HG02588 (cell line): ENCODE results near the gene CNTNAP2.

Experiments used
- ATAC-seq: cut with Tn5 transposase; IDR thresholded peaks from one replicate; pipeline ENCODE4 v1.9.1; 2021; ENCODE audit warnings: mild to moderate bottlenecking, moderate library complexity; ENCODE audit not compliant: unreplicated experiment

CNTNAP2 gene

DNA sequence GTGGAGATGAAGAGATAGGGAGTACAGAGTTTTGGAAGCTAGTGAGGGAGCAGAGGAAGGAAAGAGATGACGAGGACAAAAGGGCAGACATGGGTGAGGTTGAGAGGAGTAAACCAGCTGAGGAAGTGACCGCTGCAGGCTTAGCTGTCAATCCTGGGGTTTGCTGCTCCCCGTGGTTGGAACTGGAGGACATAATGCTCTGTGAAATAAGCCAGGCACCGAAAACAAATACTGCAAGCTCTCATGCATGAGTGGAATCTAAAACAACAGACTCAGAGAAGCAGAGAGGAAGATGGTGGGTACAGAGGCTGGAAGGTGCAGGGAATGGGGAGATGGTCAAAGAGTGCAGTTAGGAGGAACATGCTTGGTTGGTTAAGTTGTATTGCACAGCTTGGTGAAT lies 1991.8 kb downstream of the CNTNAP2 start:
- ATAC-seq = no peak

DNA sequence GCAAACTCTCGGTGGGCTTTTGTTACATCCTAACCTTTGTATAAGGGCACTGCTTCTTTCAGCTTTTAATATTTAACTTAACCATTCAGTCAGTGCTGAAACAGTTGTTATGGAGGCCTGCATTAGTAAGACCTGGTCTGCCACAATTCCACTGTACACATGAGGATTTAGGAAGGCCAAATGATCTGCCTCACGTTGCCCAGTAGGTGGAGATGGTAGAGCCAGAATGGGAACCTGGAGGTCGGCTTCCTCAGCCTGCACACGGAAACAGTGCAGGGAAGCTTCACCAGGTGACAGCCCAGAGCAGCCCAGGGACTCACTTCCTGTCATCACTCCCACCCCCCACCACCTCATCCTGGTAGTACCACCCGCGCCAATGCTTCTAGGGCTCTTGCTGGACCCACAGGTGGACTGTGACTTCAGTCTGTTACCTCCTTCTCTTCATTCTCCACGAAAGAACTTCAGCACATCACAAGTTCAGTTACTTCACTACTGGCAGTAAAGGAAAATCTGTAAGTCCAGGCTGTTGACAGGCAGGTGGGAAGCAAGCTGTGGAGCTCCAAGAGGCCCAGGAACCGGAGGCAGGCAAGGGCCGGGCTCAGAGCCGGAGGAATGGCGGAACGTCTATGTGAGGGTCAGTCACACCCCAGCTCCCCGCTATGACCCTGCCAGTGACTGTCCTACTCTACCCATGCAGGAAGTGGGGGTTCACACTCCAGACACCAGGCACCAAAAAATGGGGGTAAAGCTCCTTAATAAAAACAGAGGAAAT lies 1993.7 kb downstream of the CNTNAP2 start:
- no peak for ATAC-seq

DNA sequence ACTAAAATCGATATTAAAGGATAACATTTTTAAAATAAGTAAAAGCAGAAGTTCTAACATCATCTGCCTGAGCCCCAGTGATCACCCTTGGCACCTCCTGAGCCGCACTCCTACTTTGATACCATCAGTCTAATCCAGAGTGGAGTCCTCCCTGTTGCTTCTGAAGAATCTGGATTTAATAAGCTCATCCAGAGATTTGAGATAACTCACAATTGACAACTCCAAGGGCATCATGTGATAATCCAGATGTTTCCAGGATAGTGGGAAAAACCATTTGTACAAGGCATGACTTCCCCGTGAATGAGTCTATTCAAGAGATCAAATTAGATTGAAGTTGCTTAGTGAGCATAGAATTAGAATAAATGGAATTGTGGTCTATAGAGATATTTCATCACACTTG lies 1998.2 kb downstream of the CNTNAP2 start:
- no peak for ATAC-seq

DNA sequence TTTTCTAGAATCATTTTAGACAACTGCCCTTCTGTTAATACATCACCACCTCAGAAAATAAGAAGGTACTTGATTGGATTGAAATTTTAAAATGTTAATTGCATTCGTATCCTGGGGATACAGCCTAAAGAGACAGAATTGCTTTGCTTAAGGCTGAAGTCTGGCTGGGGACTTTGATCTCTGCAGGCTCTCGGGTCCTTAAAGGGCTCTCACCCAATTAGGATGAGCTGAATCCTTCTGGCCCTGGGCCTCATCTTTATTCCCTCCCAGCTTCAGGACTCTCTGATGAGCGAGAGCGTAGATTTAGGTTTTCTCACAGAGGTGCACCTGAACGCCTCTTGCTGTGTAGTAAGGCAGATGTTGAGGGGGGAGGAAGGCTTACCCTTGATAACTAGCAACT lies 1998.7 kb downstream of the CNTNAP2 start:
- no peak for ATAC-seq

DNA sequence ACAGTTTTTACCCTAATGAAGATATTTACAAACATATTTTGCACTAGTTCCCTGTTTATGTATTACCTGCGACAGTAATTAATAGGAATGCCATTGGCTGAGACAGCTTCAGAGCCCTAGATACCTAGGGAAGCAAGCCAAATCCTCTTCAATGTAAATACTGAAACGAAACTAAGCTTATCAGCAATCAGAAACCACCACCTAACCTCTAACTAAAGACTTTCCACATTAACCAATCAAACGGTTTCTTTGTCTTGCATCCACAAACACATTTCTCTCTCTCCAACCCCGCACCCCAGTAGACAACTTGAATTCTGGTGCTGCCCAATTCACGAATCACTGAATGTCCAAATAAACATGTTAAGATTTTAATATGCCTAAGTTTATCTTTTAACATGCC lies 1999.6 kb downstream of the CNTNAP2 start:
- no peak for ATAC-seq

DNA sequence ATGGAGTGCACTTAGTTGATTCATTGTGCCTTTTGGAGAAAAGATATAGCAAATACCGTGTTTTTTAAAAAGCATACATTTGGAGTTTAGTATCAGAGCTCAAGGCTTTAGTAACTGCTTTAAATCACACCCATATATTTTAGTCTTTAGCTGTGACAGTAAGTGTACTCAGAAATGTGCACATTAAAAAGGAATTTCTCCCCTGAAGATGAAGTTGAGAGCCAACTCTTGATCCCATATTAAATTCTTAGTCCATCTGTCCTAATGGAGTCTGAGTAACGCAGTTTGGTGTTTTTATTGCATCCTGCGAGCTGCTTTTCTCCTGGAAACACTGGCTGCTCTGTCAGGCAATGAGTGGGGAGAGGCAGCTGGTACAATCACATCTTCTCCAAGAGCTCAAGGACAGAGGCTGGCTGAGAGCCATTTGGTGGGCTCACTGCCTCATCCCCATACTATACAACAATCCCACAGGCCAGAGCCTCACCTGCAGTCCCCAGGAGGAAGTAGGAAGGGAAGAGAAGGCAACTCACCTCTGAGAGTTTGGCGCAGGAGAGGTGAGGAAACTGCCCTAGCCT lies 2000.3 kb downstream of the CNTNAP2 start:
- ATAC-seq = no peak

DNA sequence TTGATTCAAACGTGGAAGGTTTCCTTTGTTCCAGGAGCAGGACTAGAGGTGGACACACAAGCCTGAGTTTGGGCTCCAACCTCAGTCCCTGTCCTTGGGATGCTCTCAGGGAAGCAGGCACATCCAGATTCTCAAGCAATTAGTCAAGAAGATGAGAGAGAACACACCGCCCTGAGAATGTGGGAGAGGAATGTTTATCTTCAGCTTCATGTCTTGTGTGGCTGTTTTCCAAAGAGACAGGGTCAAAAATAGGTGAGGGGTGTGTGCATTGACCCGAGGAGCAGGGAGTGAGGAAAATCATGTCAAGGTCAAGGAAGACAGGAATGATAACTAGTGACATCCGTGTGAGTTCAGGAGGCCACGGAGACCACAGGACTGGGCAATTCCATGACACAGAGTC lies 2001.8 kb downstream of the CNTNAP2 start:
- ATAC-seq = no peak

DNA sequence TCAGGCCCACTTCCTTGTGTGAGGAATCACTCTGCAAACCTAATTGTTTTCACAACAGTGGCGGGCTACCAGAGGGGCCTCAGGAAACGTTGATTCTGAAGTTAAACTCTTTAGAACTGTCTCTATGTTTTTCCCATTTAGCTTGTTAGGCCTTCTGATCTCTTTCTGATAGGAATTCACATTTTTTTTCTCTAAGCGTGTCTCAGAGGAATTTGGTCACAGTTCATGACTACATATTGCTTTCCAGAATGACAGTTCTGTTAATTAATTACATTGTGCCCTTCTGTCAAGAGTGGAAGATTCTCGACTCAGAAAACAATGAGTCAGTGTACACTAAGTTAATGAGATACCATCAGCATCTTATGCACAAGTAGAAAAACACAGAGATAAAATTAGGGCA lies 2004.8 kb downstream of the CNTNAP2 start:
- ATAC-seq = no peak

DNA sequence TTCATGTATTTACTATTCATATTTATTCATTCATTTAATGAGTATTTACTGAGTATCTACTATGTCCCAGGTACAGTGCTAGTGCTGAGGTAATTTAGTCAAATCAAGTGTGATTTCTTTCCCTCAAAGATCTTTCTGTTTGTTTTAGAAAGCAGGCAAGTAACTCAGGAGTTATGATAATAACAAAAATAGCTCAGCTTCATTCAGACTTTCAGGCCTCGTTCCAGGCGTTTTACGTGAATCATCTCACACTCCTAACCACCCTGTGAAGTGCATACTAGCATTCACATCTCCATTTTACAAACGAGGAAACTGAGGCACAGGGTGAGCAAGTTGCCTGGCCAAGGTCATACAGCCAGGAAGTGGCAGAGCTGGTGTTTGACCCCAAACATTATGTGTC lies 2005.2 kb downstream of the CNTNAP2 start:
- ATAC-seq = no peak

DNA sequence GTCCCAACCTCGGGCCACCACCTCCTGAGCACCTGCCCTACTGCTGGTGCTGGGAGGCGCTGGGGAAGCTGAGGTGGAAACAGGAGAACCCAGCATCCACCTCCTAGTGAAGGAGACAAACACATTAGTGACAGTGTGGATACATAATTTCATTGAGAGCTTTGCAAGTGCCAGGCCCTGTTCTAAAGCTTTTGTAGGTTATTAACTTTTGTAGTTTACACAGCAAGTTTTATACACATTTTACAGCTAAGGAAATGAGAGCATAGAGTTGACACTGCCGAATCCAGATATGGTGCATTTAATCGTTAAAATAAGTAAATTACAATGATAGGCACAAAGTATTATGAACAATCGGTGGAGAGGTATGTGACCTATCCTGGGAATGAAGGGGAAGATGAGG lies 2007.9 kb downstream of the CNTNAP2 start:
- no peak for ATAC-seq

DNA sequence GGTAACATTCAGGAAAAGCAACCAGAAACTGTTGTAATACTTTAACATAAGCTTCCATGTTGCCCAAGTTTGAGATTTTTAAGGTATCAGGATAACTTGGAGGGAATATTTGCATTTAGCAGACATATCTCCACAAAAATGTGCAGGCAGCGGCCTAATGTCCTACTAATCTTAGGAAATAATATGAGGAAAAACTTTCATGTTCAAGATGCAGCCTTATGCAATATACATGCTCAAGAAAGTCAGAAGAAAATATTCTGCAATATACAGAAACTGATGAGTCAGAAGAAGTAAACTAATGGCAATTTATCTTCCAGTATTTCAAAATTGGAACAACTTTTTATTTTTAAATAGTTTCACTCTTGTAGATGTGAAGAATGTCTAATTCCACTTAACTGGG lies 2010.8 kb downstream of the CNTNAP2 start:
- ATAC-seq = no peak

DNA sequence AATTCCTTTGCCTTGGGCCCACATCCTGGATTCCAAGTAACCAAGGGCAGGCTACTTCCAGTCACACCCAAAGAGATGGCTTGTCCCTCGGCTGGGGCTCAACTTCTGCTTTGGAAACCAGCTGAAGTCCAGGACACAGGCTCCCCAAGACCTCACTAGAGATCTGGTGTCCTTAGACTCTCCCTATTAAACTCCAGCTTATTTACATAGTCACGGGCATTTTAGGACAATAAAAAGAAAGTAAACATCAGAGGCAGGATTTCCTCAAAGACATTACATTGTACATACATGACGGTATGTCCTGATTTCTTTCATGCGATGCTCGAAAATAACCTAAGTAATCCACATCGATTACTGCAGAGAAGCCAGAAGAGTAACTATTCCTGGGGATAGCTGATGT lies 2012.4 kb downstream of the CNTNAP2 start:
- no peak for ATAC-seq

DNA sequence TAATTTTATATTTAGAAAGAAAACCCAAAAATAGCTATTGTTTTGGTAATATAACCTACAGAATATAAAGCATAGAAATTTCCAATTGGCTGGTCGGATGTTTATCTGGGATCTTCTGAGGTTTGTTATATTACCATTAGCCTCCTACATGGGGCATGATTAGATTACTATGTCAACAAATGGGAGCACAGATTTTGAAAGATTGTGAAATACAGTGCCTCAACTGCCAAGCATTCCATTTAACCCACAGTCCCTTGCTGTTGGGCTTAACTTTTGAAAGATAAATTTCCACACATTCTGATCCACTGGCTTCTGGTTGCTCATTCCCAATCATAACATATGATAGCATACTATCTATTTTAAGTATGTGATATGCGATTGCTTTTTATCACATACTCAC lies 2018.5 kb downstream of the CNTNAP2 start:
- ATAC-seq = no peak

DNA sequence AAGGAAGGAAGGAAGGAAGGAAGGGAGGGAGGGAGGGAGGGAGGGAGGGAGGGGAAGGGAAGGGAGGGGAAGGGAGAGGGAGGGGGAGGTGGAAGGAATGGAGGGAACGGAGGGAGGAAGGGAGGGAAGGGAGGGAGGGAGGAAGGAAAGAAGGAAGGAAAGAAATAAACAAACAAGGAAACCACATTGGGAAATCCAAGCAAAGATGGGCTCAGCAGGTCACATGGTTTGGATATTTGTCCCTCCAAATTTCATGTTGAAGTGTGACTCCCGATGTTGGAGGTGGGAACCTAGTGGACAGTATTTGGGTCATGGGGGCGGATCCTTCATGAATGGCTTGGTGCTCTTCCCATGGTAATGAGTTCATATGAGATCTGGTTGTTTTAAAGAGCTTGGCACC lies 2019.4 kb downstream of the CNTNAP2 start:
- ATAC-seq = no peak

DNA sequence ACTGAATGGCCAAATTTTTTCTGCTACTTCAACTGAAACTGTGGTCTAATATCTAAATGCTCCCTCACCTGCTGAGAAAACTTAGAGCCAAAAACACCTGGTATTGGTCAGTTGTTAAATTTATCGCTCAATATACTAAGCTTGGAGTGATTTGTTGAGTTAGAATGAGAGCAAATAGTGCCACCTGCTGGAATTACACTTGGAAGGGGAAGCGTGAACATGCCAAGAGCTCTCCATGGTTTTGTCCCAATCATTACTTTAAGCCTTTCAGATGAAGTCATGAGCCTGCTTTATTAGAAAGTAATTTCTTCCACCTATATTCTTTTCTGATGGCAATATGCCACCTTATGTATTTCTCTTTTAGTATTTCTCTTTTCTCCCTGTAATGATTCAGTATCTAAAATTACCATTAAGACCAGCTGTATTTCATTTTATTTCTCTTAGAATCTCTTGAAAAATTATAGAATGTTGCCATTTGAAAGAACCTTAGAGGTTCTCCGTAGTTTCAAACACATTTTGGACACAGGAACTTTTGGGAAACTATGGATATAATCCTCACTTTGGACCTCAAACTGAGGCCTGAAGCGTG lies 2026.2 kb downstream of the CNTNAP2 start:
- ATAC-seq = no peak

DNA sequence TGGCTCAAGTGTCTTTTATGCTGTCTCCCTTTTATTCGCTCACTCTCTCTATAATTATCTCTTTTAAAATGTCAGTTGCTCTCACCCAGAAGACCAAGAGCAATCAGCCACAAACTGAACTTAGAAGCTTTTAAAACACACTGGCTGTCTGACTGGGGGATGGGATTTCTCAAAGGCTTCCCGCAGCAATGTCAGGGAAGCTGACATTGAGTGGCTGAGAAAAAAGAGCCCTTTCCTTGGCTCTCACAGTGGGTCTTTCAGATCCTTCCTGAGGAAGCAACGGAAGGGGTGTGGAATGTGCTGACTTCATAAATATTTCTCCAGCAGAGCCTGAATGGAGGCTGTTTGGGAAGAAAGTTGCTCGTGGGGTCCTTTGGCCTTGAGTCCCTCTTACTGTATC lies 2028.2 kb downstream of the CNTNAP2 start:
- ATAC-seq = no peak

DNA sequence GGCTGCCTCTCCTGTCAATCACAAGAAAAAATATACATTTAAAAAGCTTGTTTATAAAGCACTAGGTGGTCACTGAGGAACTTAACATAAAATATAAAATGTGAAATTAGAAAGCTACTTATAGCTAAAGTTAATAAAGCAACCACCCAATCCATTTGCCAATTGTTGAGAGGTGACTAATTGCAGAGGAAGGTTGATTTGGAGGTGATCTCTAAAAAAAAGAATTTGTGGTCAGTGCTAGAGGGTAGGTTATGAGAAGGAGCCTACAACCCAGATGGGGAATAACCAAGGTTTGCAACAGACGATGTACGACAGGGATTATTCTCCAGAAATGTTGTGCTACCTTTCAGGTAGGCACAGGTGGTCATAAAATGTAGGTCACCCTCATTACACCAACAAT lies 2029.7 kb downstream of the CNTNAP2 start:
- no peak for ATAC-seq

DNA sequence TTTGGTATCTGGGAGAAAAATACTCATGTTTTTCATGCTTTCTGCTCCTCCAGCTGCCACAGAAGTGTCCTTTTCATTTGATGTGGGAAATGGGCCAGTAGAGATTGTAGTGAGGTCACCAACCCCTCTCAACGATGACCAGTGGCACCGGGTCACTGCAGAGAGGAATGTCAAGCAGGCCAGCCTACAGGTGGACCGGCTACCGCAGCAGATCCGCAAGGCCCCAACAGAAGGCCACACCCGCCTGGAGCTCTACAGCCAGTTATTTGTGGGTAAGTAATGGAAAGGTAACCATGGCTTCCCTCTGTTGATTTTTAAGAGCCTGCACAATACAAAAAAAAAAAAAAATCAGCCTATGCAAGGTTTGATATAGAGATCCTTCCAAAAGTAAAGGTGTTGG lies 2030.8 kb downstream of the CNTNAP2 start:
- no peak for ATAC-seq

DNA sequence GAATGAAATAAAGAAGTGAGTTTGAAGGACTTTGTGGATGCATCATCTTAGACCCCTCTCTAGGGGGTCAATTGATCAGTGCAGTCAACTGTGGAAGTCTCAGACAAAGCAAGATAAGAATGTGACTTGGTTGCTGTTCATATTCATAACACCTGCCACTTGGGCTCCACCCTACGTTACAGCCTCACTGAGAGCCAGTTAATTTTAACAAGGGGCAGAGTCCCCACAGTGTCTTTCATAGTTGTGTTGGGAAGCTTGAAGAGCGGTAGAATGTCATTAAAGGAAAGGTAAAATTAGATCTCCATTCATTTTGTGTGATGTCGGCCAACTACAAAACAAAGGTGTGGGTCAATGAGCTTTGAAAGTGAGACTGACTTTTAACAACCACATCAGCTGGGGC lies 2031.9 kb downstream of the CNTNAP2 start:
- no peak for ATAC-seq

DNA sequence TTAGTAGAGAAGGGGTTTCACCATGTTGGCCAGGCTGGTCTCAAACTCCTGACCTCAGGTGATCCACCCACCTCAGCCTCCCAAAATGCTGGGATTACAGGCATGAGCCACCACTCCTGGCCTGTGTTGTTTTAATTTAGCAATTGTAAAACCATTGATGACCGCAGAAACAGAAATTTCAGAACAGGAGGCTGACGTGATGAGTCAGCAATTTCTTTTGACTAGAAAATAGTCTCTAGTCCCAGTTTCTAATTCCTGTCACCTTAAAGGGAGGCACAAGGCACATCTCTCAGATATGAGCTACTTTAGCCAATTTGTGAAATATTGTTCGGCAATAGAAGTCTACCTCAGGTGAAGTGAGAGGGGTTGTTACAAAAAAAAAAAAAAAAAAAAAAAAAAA lies 2033.1 kb downstream of the CNTNAP2 start:
- ATAC-seq = no peak

DNA sequence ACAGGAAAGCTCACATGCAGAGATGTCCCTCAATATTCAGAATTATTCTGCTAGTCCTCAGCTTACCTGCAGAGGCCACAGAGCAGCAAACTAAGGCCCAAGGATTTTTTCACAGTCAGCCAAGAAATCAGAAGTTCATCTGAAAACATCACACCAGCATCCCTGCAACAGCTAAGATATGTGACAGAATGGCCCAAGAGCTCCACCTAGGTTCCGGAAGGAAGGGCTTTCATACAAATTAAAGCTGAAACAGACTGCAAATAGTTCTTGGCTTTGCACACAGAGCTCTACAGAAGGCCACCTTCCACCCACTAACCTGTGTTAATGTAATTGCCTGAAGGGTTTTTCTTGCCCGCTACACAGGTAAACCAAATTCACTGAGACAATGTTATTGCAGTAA lies 2035.2 kb downstream of the CNTNAP2 start:
- ATAC-seq = no peak

DNA sequence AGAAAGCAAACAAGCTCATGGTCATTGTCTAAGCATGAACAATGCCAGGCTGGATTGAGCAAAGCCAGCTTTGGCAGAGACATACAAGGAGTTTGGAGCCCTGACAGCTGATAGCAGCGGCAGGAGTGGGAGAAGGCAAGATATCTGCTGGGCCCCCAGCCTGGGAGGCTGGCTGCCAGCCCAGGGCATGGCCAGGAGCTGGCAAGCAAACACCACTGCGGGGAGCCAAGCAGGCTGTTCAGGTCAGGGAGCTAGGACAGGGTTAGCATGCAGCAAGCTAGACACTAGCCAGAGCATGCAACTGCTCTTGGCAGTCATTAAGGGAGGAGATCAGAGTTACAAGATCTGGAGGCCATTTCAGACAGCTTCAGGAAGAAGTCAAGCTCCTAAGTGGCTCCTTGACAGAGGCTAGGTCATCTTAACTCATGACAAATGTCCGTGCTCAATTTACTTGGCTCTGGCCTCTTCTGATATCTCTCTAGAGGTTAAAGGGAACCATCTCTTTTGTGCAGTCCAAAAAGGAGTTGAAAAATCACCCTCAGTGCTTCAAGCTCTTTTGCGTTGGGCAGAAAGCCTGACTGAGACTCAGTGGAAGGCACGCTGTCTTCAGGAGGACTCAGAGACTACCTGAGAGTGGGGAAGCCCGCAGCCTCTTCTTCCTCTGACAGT lies 2037.1 kb downstream of the CNTNAP2 start:
- no peak for ATAC-seq
